Measurements from ENCODE around the gene NBEAL2.

Gene NBEAL2

GRCh38 chr3:47000922-47001730, 21.7 kb downstream of the NBEAL2 start:
- DNase-seq, result no peak

GRCh38 chr3:47001731-47002170, 22.3 kb downstream of the NBEAL2 start:
- no peak for DNase-seq

- DNase-seq, result no peak
Measured at GRCh38 chr3:47002171-47003055, 22.9 kb downstream of the NBEAL2 start.

DNA sequence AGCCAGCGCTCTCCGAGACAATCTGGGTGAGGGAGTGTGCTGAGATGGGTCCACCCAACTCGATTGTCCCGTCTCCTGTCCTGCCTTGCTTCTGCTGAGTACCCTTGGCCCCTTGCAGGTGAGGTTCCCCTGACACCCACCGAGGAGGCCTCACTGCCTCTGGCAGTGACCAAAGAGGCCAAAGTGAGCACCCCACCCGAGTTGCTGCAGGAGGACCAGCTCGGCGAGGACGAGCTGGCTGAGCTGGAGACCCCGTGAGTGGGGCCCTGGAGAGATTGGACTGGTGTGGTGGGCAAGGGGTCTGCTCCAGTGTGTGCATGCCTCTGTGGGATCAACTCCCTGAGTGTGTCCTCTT, 23.6 kb downstream of the NBEAL2 start:
- no peak for DNase-seq

- DNase-seq, result no peak
Measured at GRCh38 chr3:47003461-47004368, 24.2 kb downstream of the NBEAL2 start.

- no peak for DNase-seq
Measured at GRCh38 chr3:47004369-47005211, 25.1 kb downstream of the NBEAL2 start.

GRCh38 chr3:47005212-47006144, 26.0 kb downstream of the NBEAL2 start:
- DNase-seq, result no peak

GRCh38 chr3:47006145-47006651, 26.7 kb downstream of the NBEAL2 start:
- DNase-seq, result no peak

DNA sequence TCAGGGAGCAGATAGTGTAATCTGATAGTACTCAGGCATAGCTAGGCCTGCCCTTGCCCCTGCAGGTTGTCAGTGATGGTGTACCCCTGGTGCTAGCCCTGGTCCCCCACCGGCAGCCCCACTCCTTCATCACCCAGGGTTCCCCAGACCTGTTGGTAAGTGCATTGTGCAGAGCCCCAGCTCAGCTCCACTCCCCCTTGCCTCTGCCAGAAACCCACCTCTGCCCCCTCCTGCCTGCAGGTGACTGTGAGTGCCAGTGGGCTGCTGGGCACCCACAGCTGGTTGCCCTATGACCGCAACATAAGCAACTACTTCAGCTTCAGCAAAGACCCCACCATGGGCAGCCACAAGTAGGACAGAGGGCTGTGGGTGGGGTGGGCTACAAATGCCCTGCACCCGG, 27.5 kb downstream of the NBEAL2 start:
- DNase-seq, result no peak

DNA sequence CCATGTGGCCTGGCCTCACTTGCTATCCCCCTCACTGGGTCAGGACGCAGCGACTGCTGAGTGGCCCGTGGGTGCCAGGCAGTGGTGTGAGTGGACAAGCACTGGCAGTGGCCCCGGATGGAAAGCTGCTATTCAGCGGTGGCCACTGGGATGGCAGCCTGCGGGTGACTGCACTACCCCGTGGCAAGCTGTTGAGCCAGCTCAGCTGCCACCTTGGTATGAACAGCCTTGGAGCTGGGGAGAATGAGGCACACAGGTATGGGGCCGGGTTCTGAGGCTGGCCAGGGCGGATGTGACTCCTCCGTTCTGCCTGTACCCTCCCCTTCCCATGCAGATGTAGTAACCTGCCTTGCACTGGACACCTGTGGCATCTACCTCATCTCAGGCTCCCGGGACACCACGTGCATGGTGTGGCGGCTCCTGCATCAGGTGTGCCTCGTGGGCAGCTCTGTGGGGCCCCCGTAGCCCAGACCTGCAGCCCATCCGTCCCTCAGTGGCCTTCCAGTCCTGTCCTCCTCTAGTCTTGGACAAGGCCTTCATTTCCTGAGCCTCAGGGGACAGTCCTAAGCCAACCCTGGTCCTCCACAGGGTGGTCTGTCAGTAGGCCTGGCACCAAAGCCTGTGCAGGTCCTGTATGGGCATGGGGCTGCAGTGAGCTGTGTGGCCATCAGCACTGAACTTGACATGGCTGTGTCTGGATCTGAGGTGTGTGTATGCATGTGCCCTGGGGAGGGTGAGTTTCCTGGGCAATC, 28.2 kb downstream of the NBEAL2 start:
- DNase-seq, result no peak

GRCh38 chr3:47008234-47008796, 28.8 kb downstream of the NBEAL2 start:
- no peak for DNase-seq

GRCh38 chr3:47008851-47009224, 29.4 kb downstream of the NBEAL2 start:
- DNase-seq, result peak; percentile 27

DNA sequence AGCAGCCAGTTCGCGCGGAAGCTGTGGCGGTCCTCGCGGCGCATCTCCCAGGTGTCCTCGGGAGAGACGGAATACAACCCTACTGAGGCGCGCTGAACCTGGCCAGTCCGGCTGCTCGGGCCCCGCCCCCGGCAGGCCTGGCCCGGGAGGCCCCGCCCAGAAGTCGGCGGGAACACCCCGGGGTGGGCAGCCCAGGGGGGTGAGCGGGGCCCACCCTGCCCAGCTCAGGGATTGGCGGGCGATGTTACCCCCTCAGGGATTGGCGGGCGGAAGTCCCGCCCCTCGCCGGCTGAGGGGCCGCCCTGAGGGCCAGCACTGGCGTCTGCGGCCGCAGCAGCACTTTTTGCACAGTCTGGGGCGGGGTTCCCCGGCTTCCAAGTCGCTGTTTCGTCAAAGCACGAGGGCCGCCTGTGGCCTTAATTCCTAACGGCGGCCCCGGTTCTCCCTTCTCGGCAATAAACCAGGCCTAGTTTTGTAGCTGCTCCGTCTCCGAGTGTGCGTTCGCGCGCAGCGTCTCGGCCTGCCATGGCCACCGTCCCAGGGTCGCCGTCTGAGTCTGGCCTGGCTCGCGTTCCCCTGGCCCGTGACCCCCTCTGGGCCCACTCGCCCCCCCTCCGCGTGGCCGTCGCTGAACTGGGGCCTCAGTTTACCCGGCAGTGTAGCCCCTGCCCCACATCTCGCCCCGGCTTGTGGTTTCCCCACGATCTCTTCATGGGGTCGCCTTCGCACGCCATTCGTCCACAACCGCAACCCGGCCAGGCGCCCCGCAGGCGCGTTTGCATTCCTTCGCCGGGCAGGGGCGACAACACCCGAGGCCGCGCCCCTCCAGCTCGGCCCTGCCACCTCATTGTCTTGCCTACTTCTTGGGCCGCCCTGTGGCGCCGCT, 30.0 kb downstream of the NBEAL2 start:
- peak; percentile 95 for DNase-seq

- no peak for DNase-seq
Measured at GRCh38 chr3:47010111-47010712, 30.7 kb downstream of the NBEAL2 start.

- no peak for DNase-seq
Measured at GRCh38 chr3:47010910-47011309, 31.4 kb downstream of the NBEAL2 start.

- DNase-seq, result no peak
Measured at GRCh38 chr3:47011371-47011770, 31.9 kb downstream of the NBEAL2 start.

DNA sequence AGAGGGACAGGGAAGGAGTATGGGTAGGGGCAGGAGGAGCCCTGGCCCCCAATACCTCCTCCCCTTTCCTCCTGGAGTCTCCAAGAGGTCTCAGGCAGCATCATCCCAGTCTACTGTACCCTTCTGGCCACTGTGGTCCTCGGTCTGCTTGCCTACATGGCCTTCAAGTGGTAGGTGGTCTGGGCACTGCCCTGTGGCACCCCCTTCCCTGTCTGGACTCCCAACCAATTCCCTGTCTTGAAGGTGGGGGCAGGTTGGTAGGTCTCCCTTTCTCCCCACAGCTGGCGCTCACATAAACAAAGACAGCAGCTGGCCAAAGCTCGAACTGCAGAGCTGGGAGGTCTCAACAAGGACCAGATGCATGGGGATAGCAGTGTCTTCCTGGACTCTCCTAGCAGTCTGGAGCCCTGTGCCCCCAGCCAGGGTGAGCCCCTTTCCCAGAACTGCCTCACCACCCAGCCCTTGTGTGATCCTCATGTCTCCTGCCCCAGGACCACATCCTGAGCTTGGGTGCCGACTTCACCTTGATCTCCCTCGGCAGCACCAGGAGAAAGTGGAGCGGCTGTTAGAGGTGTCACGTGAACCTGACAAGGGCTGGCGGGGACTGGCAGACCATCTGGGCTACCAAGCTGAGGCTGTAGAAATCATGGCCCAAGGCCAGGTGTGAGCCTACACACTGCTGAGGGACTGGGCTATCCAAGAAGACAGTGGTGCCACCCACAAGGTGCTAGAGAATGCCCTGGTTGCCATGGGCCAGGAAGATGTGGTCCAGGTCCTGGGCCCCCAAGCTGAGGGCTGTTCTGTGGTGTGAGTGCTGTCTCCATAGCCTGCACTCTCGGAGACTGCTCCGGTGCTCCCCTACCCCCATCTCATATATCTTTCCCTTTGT, 33.1 kb downstream of the NBEAL2 start:
- no peak for DNase-seq
